Measurements from ENCODE around the gene TCF15.
A peak's percentile ranks its signal among the peaks of the same experiment; 100 is the strongest.

TCF15 gene, protein sequence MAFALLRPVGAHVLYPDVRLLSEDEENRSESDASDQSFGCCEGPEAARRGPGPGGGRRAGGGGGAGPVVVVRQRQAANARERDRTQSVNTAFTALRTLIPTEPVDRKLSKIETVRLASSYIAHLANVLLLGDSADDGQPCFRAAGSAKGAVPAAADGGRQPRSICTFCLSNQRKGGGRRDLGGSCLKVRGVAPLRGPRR

DNA sequence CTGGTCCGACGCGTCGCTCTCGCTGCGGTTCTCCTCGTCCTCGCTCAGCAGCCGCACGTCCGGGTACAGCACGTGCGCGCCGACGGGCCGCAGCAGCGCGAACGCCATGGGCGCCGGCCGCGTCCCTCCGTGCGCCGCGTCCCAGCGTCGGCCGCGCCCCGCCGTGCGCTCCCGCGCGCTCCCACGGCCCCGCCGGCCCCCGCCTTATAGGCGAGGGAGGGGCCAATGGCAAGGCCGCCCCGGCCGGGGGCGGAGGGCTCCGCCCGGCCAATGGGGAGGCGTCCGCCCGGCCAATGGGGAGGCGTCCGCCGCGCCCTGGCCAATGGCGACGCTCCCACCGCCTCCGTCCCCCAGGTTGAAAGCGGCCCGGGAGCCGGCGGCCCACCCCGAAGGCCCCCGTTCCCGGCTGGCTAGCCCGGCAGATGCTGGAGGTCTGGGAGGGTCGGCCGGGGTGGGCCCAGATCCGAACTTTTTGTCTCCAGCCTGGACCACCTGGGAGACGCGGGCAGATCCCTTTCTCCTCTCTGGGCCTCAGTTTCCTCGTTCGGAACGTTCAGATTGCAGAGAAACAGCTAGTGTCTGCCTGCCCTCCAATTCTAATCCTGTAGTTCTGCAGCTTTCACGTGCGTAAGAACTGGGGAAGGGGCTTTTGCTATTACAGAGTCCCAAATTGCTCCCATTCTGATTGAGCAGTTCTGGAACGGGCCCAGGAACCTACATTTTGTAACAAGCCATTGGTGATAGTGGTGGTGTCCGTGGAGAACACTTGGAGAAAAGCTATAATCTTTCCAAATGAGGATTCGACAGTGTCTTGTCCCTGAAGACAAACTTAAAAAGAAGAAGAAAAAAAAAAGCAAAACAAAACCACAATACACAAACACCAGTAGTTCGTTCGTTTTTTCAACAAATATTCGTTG is at the start of gene TCF15:
Gene TCF15, minus strand, starts transcription at position 180 of the 917 bp plus-strand sequence. Its CDS starts 72 bp downstream, at position 108.
- peak; percentile 71 for DNase-seq

DNA sequence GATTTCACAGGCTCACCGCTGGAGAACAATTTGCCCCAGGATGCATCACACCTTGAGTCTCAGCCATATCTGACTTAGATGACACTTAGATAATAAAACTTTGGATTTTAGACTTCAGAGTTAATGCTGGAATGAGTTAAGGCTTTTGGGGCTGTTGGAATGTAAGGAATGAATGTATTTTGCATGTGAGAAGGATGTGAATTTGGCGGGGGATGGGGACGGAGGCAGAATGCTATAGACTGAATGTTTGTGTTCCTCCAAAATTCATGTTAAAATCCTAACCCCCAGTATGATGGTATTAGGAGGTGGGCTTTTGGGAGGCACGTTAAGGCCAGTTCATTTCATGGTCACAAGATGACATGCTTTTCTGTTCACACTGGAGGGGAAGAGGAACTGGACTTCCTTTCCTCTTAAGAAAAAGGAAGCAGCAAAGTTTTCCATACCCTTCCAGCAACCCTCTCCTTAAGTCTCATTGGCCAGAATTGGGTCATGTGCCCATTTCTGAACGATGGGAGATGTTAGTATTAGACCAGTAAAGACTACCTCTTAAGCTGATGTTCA is 48.7 kb upstream of the TCF15 start:
- no peak for DNase-seq

DNA sequence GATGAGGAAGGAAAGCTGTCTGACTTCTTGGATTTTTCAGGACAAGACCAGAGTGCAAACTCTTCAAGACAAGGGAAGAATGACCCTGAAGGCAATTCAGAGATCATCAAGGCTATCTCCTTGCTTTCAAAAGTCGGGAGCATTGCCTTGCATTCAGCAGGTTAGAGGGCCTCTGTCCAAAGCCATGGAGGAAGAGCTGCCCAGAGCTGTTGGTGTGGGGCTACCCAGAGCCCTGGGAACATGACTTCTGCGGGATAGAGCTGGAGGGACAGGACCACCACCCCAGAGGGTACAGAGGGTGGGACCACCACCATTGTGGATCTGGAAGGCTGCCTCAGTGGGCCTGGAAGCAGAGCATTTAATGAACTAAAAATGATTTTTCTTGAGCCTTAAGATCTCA is 48.1 kb upstream of the TCF15 start:
- no peak for DNase-seq

DNA sequence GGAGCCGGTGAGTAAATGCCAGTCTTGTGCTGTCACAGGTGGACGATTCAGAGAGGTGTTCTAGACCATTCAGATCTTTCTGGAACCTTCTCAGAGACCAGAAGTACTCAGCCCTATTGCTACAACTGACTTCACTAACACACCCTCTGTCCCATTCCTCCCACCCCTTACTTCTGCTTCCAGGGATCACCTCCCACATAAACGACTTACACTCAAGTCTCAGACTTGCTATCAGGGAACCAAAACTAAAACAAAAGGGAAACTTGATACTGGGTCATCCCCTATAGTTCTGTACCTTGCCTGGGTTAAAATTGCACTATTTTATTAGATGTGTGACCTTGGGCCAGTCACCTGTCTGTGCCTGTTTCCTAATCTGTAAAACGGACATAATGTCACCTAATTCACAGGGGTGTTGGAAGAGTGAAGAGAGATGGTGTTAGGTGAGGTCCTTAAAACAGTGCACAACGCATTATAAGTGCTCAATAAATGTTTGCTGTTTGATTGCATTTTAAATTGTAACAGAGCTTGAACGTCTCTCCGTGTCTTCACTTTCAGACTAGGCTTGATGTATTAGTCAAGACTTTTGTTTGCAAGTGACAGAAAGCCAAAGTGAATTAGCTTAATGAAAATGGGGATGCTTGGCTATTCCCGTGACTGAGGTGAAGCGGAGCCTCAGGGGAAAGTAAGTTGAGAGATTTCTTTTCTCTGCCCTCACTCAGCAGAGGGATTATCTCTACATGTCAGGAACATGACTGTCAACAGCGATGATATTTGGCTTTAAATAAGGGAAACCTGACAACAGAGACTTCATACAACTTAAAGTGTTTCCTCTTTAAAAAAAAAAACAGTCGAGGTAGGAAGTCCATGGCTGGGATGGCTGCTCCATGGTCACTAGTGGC is 45.9 kb upstream of the TCF15 start:
- no peak for DNase-seq

DNA sequence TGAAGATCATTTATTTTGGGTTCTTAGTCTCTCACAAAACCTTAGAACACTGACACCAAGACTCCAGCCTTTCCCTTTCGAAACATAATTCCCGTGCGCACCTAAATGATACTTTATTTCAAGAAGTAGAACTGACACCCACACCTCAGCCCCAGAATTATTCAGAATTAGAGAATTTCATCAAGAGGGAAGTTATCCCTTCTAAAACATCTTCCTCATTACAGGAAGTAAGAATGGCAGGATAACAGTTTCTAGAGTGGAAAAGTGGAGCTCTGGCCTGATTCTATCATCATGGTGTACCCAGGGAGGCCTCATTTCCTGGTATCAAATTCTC is 44.3 kb upstream of the TCF15 start:
- no peak for DNase-seq

DNA sequence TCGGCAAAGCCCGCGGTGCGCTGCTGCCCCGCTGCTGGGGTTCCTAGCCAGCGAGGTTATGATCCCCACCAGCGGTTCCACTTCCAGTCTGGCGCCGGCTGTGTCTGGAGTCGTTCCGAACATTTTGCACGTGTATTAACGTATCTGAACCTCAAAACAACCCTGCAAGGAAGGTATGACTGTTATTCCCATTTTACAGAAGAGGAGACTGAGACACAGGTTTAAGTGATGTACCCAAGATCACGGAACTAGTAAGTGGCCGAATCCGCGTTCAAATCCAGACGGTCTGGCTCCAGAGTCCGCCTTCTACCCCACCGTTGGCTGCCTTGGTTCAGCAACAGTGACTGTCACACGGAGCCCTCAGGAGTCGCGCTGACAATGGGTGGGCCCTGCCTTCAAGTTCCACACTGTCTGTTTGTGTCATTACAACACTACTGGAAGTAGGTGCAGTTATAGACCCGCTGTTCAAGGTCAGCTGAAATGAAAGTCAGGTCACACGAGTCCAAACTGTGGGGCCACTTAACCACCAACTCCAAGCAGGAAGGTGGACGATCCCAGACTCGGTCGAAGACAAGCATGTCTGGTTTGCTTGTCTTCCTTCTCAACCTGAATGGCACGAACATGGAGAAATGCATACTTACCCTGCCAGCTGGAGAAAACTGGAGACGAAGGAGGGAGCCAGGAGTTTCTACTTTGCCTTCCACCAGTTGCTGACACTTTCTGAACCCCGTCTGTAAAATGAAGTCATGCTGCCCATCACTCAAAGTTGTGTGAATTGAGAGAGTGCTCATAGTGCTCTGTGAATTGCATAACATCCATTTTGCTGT is 43.7 kb upstream of the TCF15 start:
- DNase-seq, result no peak

DNA sequence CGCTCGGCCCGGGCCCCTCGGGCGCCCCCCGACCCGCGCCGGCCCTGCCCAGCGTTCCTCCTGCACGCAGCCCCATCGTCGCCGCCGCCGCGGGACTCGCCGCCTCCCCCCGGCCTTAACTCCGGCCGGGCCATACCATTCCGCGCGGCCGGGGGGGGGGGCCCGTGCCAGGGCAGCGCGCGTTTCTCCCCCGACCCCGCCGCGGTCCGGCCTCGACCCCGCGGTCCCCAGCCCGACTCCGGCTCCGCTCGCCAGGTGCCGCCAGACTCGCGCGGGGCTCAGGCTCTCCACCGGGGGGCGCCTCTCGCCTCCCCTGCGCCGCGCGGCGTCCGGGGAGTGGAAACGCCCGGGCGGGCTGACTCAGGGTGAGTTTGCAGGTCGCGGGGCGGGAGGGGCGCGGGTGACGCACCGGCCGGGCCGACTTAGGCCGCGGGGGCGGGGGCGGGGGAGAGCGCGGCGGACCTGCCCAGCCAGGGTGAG is 43.0 kb upstream of the TCF15 start, which contains the start of gene SRXN1:
Gene SRXN1, minus strand, starts transcription at position 91 of the 480 bp plus-strand sequence. Its CDS starts 15 bp downstream, at position 76.
- DNase-seq, result peak; percentile 89

DNA sequence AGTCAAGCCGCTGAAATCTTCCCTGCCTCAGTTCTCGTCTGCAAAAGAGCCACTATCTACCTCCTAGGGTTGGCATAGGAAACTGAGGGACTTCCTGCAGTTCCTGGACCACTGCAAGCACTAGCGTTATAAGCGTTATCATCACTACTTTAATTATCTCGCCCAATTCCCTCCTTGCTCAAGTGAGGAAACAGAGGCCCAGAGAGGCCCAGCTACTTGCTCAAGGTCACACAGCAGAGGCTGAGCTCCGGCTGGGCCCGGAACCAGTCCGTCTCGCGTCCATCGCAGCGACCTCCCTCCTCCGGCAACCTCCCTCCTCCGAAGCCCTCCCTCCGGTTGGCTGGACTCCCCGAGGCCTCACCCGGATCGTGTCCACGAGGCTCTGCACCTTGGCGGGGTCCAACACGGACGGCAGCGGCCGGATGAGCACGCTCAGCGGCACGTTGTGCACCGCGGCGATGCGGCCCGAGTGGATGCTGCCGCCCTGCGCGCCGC is 42.6 kb upstream of the TCF15 start:
- peak; percentile 80 for DNase-seq

DNA sequence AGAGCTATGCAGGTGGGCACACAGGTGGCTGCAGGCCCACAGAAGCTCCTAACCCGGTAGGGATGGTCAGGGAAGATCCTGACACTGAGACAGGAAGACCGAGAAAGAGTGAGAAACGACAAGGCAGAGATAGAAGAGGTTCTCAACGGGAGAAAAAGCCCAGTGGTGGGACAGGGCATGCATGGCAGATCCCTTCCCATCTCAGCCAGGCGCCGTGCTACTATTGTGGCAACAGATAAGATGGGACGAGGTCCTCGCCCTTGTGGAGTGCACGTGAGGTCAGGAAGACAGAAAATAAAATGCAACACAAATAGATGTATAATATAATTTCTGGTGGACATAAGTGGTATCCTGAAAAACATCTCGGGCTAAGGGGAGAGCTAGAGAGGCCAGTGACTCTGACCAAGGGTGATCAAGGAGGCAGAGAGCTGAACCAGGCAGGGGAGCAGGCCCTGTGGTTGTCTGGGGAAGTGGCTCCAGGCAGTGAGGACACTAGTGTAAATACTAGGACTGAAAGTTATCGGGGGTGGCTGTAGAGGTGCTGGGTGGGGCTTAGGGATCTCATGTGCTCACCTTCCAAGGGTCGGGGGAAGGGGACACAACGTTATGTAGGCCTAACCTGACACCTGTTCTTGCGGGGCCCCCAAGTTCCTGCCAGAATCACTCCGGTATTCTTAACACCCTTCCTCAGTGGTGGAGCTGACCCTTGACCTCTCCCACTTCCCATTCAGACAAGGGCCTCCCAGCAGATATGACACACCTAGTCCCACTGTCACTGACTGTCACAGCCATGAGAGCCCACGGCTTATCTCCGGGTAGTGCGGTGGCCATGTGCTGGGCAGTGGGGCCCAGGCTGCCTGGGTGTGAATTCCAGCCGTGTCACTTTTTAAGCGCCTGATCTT is 41.9 kb upstream of the TCF15 start:
- no peak for DNase-seq

DNA sequence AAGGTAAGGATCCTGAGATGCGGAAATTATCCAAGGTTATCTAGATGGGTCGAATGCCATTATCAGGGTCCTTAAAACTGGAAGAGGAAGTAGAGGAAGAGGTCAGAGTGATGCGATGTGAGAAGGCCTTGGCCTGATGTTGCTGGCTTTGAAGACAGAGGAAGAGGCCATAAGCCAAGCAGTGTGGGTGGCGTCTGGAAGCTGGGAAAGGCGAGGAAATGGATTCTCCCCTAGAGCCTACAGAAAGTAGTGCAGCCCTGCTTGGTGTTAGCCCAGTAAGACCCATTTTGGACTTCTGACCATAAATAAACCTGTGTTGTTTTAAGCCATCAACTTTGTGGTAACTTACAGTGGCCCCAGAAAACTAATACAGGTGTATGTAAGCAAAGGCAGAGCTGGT is 40.8 kb upstream of the TCF15 start:
- no peak for DNase-seq

DNA sequence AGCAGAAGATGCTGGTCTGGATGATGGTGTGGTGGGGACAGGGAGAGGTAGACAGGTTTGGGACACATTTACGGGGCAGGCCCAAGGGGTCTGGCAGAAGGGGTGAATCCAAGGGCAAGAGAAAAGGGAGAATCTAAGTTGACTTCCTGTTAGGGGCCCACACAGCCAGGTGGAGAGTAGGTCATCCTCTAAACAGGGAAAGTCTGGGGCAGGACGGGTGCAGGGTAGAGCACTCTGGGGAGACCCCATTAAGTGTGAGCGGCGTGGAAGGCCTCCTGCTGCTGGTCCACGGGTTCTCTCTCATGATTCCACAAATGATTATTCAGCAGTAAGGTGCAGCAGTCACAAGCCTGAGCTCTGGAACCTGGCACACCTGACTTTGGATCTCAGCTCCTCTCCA is 40.2 kb upstream of the TCF15 start:
- DNase-seq, result no peak

DNA sequence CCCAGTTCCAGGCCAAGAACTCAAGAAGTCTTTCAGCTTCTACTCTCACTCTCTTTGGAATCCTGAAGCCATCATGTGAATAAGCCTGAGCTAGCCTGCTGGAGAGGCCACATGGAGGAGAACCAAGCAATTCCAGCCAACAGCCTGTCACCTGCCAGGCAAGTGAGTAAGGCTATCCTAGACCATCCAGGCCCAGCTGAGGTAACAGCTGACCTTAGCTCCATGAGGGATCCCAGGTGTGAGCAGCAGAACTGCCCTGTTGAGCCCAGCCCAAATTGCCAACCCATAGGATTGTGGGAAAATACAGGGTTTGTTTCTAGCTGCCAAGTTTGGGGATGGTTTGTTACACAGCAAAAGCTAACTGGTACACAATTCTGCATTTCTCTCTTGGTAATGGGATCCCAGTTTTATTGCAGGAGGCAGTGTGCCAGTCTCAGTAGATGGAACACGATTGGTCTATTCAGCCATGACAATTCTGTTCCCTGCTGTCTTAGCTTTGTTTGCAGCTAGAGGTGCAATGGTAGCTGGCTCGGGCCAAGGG is 37.4 kb upstream of the TCF15 start:
- DNase-seq, result no peak

DNA sequence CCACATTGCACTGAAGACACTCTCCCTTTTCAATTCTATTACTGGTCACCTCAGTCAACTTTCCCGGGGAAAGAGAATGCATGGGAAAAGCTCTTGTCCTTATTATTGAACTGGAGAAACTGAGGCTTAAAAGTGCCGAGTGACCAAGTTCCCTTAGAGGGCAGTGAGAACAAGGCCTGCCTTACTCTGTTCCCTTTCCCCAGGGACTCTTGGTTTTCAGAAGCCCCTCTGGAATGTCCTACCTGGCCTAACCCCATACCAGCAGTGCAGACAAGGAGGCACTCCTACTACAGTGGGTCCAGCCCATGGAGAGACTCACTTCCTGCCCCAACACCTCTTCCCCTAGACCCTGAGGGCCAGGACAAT is 36.7 kb upstream of the TCF15 start:
- DNase-seq, result no peak

DNA sequence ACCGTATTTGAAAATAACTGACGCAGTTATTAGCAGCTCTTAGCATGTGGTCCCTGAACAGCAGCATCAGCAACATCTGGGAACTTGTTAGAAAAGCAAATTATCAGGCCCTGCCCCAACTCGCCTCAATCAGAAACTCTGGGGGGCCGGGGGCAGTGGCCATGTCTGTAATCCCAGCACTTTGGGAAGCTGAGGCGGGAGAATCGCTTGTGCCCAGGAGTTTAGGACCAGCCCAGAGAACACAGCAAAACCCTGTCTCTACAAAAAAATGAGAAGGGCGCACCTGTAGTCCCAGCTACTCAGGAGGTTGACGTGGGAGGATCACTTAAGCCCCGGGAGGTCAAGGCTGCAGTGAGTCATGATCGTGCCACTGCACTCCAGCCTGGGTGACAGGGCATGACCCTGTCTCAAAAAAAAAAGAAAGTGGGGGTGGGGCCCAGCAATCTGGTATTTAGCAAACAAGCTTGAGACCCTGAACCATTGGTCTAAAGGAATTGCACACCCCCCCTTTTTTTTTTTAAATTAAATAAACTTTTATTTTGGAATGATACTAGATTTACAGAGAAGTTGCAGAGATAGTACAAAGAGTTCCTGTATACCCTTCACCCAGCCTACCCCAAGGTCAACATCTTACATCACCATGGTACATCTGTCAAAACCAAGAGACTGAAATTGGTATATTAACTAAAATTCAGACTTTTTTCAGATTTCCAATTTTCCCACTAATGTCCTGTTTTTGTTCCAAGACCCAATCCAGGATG is 36.2 kb upstream of the TCF15 start:
- DNase-seq, result no peak

DNA sequence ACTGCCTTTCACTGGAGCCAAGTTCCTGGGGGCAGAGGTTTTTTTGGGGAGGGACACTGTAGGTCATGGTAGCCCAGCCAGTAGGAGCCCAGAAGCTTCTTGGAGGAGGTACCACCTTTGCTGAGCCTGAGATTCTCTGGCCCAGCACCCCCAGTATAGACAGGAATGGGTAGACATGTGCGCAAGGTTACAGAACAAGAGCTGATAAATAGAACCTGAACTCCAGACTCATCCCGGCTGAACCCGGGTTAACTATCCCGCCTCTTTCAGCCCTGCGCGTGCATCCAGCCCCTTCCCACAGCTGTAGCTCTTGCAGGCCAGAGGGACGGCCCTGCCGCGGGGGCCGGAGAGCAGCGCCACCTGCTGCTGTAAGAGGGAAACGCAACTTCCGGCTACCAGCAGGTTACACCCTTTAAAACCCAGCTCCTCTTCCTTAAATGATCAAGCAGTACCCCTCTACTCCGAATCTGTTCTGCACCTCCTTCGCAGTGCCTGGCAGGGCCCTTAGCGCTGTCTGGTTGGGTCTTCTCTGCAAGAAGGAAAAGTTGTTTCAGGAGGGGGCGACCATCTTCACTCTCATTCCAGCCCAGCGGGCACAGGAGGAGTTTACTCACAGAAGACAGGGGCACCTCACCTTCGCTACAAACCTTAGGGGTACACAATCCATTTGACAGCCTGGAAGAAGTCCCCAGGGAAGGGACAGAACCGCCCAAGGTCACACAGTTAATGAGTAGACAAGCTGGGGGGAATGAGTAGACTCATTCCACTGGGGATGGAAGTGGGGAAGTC is 35.4 kb upstream of the TCF15 start:
- DNase-seq, result peak; percentile 90

DNA sequence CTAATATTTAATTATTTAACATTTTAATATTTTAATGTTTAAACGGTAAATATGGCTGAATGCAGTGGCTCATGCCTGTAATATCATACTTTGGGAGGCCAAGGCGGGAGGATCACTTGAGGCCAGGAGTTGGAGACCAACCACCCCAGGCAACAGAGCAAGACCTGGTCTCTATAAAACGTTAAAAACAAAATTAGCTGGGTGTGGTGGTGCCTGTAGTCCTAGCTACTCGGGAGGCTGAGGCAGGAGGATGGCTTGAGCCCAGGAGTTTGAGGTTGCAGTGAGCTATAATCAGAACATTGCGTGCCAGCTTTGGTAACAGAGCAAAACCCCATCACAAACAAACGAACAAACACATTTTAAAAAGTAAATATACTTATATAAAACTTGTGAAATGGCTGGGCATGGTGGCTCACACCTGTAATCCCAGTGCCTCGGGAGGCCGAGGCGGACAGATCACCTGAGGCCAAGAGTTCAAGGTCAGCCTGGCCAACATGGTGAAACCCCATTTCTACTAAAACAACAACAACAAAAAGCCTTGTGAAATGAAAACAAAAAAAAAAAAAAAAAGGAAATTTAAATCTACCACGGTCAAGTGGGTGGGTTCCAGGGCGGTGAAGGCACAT is 34.7 kb upstream of the TCF15 start:
- no peak for DNase-seq

DNA sequence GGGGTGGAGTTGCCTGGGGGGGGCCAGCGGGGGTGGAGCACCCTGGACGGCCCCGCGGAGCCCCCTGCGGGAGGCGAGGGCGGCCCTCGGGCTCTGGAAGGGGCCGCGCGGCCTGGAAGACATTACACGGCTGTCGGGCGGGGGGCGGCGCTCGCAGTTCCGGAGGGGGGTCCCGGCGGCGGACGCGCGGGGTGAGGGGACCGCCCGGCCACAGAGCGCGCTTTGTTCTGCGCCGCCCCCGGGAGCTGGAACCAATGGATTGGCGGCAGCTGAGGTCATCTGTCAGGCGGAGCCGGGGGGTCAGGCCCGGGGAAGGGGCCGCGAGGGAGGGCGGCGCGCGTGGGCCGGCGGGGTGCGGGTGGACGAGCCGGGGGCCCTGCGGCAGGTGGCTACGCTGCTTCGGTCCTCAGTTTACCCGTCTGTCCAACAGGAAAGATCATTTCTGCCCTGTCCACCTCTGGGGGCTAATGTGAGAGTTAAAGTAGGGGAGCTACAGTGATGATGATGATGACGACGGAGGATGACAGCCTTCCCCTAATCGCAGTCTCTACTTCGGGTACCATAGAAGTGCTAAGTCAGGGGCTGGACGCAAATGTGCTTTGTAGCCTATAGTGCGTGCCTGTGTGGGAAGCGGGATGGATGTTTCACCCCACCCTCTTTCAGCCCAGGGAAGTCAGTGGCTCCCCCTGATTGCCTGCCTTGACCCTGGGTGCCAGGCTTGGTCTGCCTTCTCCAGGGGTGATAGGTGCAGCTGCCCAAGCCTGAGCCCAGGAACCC is 32.5 kb upstream of the TCF15 start:
- peak; percentile 77 for DNase-seq
